WTC11 (cell line): Measurements from ENCODE around the gene MERTK. TPM values are rescaled to one million over a fixed set of nuclear protein-coding genes. Genes with fewer than 3 reads are reported as not detected.

Experiments used
- ATAC-seq: fragments of 200-7000 bp; cut with Tn5 transposase; 2 replicates; pipeline ENCODE4 v1.10.0; 2021; ENCODE audit warnings: mild to moderate bottlenecking, moderate library complexity
- CTCF ChIA-PET: fragments of 300-600 bp; sonication (Branson Sonifier 250); formaldehyde crosslinking; loops from one replicate; lab custom pipeline; 2021; ENCODE audit warnings: antibody characterized with exemption; lab: Charles Lee
- POLR2A ChIA-PET: fragments of 350-600 bp; sonication (Branson Sonifier 250); formaldehyde crosslinking; loops from one replicate; lab custom pipeline; 2021; ENCODE audit warnings: antibody characterized with exemption; lab: Charles Lee
- DNase-seq: peaks from one replicate; pipeline ENCODE4 v3.0.0; 2021; ENCODE audit warnings: low spot score
- H3K27ac Mint-ChIP-seq: 2 replicates; pipeline ENCODE4 v1.8.0; 2021; ENCODE audit warnings: mixed read lengths
- H3K27me3 Mint-ChIP-seq: 2 replicates; pipeline ENCODE4 v1.8.0; 2021; ENCODE audit warnings: low read depth, mild to moderate bottlenecking, moderate library complexity, mixed read lengths
- H3K36me3 Mint-ChIP-seq: 2 replicates; pipeline ENCODE4 v1.8.0; 2021; ENCODE audit warnings: mixed read lengths
- H3K4me1 Mint-ChIP-seq: 2 replicates; pipeline ENCODE4 v1.8.0; 2022; ENCODE audit warnings: mixed read lengths
- H3K4me3 Mint-ChIP-seq: 2 replicates; pipeline ENCODE4 v1.8.0; 2021; ENCODE audit warnings: mild to moderate bottlenecking, moderate library complexity, mixed read lengths
- H3K9me3 Mint-ChIP-seq: 2 replicates; pipeline ENCODE4 v1.8.0; 2021; ENCODE audit warnings: mixed read lengths
- CREB1 ChIP-seq: sonication (generic); formaldehyde crosslinking; IDR thresholded peaks from 2 replicates; pipeline ENCODE4 v1.8.0; 2023; ENCODE audit warnings: mild to moderate bottlenecking, missing genetic modification reagents
- E2F4 ChIP-seq: sonication (generic); formaldehyde crosslinking; IDR thresholded peaks from 2 replicates; pipeline ENCODE4 v1.8.1; 2022; ENCODE audit warnings: low read depth, mild to moderate bottlenecking, moderate library complexity, missing genetic modification reagents, borderline replicate concordance
- FOXK1 ChIP-seq: sonication (generic); formaldehyde crosslinking; IDR thresholded peaks from 2 replicates; pipeline ENCODE4 v1.8.0; 2022; ENCODE audit warnings: mild to moderate bottlenecking, moderate library complexity, missing genetic modification reagents
- FOXP4 ChIP-seq: sonication (generic); formaldehyde crosslinking; IDR thresholded peaks from 2 replicates; pipeline ENCODE4 v1.8.0; 2022; ENCODE audit warnings: mild to moderate bottlenecking, missing genetic modification reagents
- GRHL2 ChIP-seq: fragments of 250-450 bp; sonication (Bioruptor Pico); IDR thresholded peaks from 2 replicates; pipeline ENCODE4 v1.8.0; 2022; ENCODE audit warnings: mild to moderate bottlenecking, moderate library complexity; ENCODE audit not compliant: insufficient replicate concordance, severe bottlenecking
- GTF2I ChIP-seq: fragments of 250-450 bp; sonication (Bioruptor Pico); conservative IDR thresholded peaks from 2 replicates; pipeline ENCODE4 v1.4.0; 2021; ENCODE audit warnings: mild to moderate bottlenecking
- MXD4 ChIP-seq: fragments of 250-450 bp; sonication (Bioruptor Pico); IDR thresholded peaks from 2 replicates; pipeline ENCODE4 v1.8.0; 2021; ENCODE audit warnings: mild to moderate bottlenecking, moderate library complexity, borderline replicate concordance
- MYBL2 ChIP-seq: sonication (generic); formaldehyde crosslinking; IDR thresholded peaks from 2 replicates; pipeline ENCODE4 v1.8.1; 2023; ENCODE audit warnings: mild to moderate bottlenecking, moderate library complexity, missing genetic modification reagents
- SP1 ChIP-seq: sonication (generic); formaldehyde crosslinking; conservative IDR thresholded peaks from 2 replicates; pipeline ENCODE4 v1.8.1; 2022; ENCODE audit warnings: missing genetic modification reagents
- STAT6 ChIP-seq: sonication (generic); formaldehyde crosslinking; conservative IDR thresholded peaks from 2 replicates; pipeline ENCODE4 v1.8.1; 2023; ENCODE audit warnings: mild to moderate bottlenecking, low read depth, missing genetic modification reagents, moderate library complexity
- TCF7 ChIP-seq: sonication (generic); formaldehyde crosslinking; IDR thresholded peaks from 2 replicates; pipeline ENCODE4 v1.8.0; 2022; ENCODE audit warnings: mild to moderate bottlenecking, low read depth, missing genetic modification reagents, moderate library complexity
- TP53 ChIP-seq: sonication (generic); formaldehyde crosslinking; IDR thresholded peaks from 2 replicates; pipeline ENCODE4 v1.8.1; 2023; ENCODE audit warnings: mild to moderate bottlenecking, missing genetic modification reagents
- ZNF317 ChIP-seq: sonication (generic); formaldehyde crosslinking; IDR thresholded peaks from 2 replicates; pipeline ENCODE4 v1.8.1; 2023; ENCODE audit warnings: low read depth, mild to moderate bottlenecking, moderate library complexity, missing genetic modification reagents, borderline replicate concordance
- ZNF671 ChIP-seq: fragments of 250-450 bp; sonication (Bioruptor Pico); IDR thresholded peaks from 2 replicates; pipeline ENCODE4 v1.8.0; 2021; ENCODE audit warnings: mild to moderate bottlenecking
- total RNA-seq: library from RNA; stranded (reverse); gene quantifications from 3 replicates; pipeline ENCODE4 v1.2.3, GENCODE V29; 2021
- TF ChIP-seq, protein P1 (sequence below): fragments of 250-450 bp; sonication (Bioruptor Pico); IDR thresholded peaks from 2 replicates; pipeline ENCODE4 v1.9.0; 2021; ENCODE audit warnings: mild to moderate bottlenecking
- TF ChIP-seq, protein P2 (sequence below): sonication (generic); formaldehyde crosslinking; IDR thresholded peaks from 2 replicates; pipeline ENCODE4 v1.8.1; 2023; ENCODE audit warnings: mild to moderate bottlenecking, missing genetic modification reagents
- TF ChIP-seq, protein P3 (sequence below): fragments of 250-450 bp; sonication (Bioruptor Pico); IDR thresholded peaks from 2 replicates; pipeline ENCODE4 v1.9.0; 2021; ENCODE audit warnings: mild to moderate bottlenecking

MERTK gene
- total RNA-seq, 1 experiment from 2014 or later: 6.9 TPM

DNA sequence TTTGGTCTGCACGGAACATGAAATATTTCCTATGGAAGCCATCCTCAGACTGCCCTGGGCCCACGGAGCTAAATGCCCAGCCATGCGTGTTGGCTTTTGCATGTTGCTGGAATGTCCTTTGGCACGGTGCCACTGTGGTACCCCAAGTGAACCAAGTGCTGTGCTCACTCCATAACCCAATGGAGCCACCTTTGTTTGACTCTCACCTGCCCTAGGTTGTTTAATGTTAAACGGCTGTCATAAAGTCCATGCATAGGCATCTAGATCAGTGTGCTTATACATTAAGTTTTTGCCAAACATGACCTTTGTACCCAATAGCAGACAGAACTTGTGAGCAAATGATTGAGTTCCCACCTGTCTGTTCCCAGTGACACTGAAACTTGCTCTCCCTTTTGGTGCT lies 96.7 kb downstream of the MERTK start (continued):
- TF ChIP-seq, protein P1, sequence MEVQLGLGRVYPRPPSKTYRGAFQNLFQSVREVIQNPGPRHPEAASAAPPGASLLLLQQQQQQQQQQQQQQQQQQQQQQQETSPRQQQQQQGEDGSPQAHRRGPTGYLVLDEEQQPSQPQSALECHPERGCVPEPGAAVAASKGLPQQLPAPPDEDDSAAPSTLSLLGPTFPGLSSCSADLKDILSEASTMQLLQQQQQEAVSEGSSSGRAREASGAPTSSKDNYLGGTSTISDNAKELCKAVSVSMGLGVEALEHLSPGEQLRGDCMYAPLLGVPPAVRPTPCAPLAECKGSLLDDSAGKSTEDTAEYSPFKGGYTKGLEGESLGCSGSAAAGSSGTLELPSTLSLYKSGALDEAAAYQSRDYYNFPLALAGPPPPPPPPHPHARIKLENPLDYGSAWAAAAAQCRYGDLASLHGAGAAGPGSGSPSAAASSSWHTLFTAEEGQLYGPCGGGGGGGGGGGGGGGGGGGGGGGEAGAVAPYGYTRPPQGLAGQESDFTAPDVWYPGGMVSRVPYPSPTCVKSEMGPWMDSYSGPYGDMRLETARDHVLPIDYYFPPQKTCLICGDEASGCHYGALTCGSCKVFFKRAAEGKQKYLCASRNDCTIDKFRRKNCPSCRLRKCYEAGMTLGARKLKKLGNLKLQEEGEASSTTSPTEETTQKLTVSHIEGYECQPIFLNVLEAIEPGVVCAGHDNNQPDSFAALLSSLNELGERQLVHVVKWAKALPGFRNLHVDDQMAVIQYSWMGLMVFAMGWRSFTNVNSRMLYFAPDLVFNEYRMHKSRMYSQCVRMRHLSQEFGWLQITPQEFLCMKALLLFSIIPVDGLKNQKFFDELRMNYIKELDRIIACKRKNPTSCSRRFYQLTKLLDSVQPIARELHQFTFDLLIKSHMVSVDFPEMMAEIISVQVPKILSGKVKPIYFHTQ (CRISPR knock-in tag): no peak

- Mint-ChIP-seq H3K36me3 (peaks cover 31% of the 10 kb centered on the region), H3K4me1 (peaks cover 5% of the 10 kb centered on the region), H3K27ac (no peak overlapping the region), H3K27me3 (no peaks in the 10 kb centered on the region), H3K9me3 (peaks cover 5% of the 10 kb centered on the region; the same call in 1 of the 2 replicates), H3K4me3 (no peak overlapping the region)
- no peak for ATAC-seq
- ChIA-PET POLR2A (no interaction called here), CTCF (no interaction called here)
- DNase-seq: no peak
- TF ChIP-seq SP1 (CRISPR knock-in tag) (no peak), E2F4 (CRISPR knock-in tag) (no peak), FOXK1 (CRISPR knock-in tag) (no peak), TP53 (CRISPR knock-in tag) (no peak), TCF7 (CRISPR knock-in tag) (no peak), GRHL2 (CRISPR knock-in tag) (no peak), MYBL2 (CRISPR knock-in tag) (no peak), CREB1 (CRISPR knock-in tag) (no peak), FOXP4 (CRISPR knock-in tag) (no peak), ZNF317 (CRISPR knock-in tag) (no peak), ZNF671 (CRISPR knock-in tag) (no peak), GTF2I (CRISPR knock-in tag) (no peak), MXD4 (CRISPR knock-in tag) (no peak), STAT6 (CRISPR knock-in tag) (no peak)
- TF ChIP-seq, protein P2, sequence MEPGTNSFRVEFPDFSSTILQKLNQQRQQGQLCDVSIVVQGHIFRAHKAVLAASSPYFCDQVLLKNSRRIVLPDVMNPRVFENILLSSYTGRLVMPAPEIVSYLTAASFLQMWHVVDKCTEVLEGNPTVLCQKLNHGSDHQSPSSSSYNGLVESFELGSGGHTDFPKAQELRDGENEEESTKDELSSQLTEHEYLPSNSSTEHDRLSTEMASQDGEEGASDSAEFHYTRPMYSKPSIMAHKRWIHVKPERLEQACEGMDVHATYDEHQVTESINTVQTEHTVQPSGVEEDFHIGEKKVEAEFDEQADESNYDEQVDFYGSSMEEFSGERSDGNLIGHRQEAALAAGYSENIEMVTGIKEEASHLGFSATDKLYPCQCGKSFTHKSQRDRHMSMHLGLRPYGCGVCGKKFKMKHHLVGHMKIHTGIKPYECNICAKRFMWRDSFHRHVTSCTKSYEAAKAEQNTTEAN (CRISPR knock-in tag): no peak
- TF ChIP-seq, protein P3, sequence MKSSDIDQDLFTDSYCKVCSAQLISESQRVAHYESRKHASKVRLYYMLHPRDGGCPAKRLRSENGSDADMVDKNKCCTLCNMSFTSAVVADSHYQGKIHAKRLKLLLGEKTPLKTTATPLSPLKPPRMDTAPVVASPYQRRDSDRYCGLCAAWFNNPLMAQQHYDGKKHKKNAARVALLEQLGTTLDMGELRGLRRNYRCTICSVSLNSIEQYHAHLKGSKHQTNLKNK (CRISPR knock-in tag): no peak
These were observed 101.4 kb downstream of the MERTK start for GRCh38 chr2:111999809-112000208.
